HG03135 (cell line): ENCODE results near the gene GPR176.

ENCODE experiments used
- ATAC-seq: cut with Tn5 transposase; IDR thresholded peaks from one replicate; pipeline ENCODE4 v1.9.1; 2021; ENCODE audit warnings: mild to moderate bottlenecking, moderate library complexity; ENCODE audit not compliant: unreplicated experiment

GPR176 gene

GRCh38 chr15:39919748-39920509, at the start of gene GPR176:
GPR176 (minus strand) TSS chr15:39920266; CDS start chr15:39920026, 240 bp downstream.
- ATAC-seq: peak; percentile 11

DNA sequence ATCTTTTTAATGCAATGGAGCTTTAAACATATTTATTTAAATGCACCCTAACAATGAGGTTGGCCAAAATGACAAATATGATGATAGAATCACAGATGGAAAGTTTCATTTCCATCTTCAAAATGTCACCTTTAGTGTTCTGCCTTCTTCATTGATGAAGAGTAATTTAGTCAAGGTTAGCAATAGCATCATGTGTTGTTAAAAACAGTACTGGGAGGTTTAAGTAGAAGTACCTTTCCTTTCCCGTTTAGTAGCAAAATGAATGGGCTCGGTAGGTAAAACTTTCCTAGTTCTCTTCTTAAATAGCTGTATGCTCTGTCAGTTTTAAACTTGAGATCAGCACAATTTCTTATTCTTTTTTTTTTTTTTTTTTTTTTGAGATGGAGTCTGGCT, 48.9 kb upstream of the GPR176 start:
- no peak for ATAC-seq

DNA sequence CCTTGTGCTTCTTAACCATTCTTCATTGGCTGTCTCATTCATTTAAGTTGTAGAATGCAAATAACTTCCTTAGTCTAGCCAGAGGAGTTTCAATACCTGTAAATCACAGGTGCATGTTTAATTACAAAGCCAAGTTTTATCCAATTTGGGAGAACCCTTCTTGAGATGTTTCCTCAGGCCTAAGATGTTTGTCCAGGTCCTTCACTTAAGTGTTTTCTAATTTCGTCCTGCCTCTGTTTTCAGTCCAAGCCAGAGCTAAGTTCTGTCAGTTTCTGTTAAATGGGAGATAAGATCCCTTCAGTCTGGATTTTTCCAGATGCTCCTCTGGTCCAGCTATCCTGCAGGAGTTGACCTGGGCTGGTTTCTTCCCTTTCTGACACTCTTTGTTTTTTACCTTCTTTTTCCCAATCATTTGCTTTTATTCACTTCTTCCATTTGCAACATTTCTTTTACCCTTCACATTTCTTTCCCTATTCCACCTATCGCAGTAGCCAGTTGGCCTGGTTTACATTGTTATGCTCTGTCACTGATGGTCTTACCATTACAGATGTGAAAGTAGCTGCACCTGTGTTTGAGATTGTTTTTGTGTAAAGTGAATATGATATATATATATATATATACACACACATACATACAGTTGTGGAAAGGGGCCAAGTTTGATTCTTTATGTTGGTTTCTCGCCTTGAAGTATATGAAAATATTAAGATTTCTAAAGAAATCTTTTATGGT, 48.4 kb upstream of the GPR176 start:
- no peak for ATAC-seq

- no peak for ATAC-seq
These were observed 46.5 kb upstream of the GPR176 start for GRCh38 chr15:39966521-39966920.

DNA sequence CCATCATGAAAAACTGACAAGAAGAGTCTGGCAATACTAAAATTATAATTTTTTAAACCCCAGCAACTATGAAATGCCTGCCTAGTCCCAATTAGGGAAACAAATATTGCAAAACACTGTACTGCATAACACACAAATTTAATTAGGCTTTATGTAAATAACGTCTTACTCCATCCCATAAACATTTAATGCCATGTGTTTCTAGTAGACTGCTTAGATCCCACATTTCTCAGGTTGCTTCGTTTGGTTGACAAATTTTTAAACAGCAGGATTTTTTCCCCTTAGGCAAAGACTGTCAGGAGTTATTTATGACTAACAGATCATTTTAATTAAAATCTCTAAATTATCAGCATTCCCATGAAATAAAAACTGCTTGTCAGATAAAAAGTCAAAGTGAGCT, 43.7 kb upstream of the GPR176 start:
- no peak for ATAC-seq

DNA sequence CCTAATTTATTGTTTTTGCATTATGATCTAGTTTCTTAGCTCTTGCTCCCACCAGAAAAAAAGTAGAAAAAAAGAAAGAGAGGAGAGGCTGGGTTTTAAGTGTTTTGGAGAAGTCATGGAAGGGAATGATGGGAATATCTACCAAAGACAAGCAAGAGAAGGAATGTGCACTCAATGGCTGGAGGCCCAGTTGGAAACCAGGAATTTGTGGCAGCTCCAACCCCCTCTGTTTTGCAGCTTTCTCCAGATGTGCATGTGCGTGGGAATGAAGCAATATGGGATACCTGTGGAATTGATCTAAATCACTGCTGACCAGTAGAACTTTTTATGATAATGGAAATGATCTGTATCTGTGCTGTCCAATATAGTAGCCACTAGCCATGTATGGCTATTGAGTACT, 41.0 kb upstream of the GPR176 start:
- ATAC-seq: no peak

DNA sequence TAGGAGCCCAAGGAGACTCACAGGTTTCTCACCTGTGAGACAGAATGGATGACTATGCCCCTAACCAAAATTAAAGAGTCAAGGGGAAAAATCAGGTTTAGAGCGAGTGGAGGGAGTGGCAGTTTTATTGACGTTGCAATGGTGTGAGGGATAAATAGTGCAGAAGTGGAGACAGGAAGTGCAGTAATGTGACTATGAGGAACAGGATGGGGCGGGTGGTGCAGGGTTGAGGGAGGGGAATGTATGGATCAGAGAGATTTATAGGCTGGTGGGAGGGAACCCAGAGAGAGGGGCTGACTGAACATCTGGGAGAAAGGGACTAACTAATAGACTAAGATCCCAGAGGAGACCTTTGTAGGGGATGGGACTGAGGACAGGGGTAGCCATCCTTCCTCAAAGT, 40.3 kb upstream of the GPR176 start:
- no peak for ATAC-seq

DNA sequence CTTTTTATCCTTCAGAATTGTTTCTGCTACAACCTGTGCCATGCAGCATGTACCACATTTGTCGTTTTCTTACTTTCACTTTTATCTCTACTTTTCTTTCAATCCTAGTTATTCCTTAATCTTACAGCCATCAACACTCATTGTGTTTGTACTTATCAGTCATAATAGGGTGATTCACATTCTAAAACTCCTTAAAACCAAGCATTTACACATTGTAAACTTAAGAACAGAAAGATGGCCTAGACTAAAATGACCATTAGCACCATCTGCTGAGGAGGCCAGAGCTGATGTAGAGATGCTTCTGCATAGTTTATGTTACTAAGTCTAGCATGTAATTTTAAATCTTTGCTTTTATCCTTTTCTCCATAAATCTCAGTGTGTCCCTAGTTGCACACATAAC, 39.3 kb upstream of the GPR176 start:
- no peak for ATAC-seq

- ATAC-seq: no peak
These were observed 37.4 kb upstream of the GPR176 start for GRCh38 chr15:39957481-39957880.

GRCh38 chr15:39953521-39953920, 33.5 kb upstream of the GPR176 start:
- no peak for ATAC-seq

- no peak for ATAC-seq
These were observed 31.5 kb upstream of the GPR176 start for GRCh38 chr15:39951561-39951960.

DNA sequence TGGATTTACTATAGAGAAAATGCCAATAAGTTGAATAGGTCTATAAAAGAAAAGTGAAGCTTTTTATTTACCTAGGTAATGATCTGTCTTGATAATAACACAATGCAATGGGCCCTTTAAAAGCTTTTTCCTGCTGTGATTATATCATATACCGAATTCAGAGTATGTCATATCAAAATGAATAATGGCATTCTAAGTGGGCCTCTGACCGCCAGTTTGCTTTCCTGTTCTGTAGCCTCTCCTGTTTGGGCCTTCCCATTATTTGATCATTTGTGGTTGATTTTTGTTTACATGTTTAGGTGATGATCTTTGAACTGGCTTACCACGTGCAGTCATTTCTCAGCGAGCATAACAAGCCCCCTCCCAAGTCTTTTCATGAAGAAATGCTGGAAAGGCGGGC, 28.8 kb upstream of the GPR176 start:
- no peak for ATAC-seq

DNA sequence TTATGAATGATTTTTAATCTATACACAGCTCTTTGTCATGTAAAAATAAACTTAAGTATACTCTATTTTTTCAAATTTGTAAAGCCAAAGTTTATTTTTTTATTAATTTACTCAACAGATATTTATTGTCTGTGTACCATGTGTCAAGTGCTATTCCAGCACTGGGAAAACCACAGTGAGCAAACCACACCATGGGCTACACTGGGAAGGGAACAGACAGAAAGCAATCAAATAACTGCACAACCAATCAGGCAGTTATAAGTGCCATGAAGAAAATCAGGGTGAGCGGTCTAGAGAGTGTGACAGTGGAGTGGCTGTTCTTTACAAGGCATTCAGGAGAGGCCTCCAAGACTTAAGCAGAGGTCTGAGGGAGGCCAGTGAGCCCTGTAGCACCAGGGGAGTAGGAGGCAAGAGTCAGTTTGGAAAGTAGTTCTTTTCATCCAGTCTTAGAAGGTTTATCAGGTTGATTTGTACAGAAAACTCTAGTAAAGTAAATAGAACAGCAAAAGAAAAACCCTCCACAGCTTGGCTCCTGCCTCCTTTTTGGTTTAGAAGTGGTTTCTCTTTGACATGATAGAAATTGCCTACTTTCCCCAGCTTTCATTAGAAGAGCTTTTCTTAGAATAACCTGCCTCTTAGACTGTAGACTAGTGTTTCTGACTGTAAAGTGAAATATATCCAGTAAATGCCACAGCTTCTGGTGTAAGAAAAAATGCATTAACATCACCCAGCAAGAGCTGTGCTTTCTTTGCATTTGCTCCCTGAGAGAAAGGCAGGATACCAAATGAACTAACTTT, 27.5 kb upstream of the GPR176 start:
- no peak for ATAC-seq

DNA sequence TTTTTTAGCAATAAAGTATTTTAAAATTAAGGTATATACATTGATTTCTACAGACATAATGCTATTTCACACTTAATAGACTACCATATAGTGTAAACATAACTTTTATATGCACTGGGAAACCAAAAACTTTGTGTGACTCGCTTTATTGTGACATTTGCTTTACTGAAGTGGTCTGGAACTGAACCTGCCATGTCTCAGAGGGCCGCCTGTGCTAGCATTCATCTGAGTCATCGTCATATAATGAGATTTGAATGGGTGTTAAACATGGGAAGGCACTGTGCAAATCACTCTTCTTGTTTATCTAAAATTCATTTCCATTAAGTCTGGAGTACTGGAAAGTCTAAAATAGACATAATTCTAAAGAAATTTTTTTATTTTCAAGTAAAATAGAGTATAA, 26.8 kb upstream of the GPR176 start:
- no peak for ATAC-seq

- no peak for ATAC-seq
These were observed 24.7 kb upstream of the GPR176 start for GRCh38 chr15:39944726-39945125.

DNA sequence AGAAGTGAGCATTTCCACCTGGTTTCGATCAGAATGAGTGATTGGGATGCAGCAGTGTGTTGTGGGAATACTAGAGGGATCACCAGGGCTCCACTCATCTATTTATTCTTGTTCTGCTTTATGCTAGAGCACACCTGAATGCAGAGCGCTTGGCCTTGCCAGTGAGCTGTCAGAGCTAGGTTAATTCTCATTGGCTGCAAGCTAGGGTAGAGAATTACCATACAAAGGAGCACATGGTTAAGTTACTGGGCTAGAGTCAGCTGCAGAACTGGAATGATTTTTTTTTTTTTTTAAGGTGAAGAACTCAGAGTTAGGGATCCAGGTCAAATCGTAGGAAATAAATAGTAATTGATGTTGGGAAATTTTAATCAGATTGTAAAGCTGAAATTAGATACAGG, 22.7 kb upstream of the GPR176 start:
- ATAC-seq: no peak

DNA sequence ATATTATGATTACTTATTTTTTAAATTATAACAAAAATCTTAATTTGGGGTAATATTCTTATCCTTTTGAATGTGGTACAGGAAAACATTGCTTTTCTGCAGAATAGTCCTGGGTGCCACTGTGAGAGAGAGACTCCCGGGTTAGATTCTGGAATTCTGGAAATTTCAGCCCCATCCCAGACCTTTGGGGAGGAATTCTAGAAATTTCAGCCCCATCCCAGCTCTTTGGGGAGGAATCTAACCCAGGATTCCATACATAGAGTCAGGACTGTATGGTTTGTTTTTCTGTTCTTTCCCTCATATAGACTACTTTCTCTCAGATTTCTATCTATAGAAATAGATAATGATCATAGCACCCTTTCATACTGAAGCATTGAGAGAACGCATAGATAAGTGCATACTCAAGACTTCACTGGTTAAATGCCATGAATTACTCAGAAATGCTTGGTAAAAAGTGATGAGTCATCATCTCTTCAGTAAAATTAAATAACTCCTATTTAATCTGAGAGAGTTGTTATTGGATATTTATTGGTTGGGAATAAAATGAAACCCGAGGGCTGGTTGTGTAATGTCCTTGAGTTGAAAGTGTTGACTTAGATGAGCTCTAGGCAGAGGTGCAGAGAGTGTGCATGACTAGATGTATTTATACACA, 22.2 kb upstream of the GPR176 start:
- ATAC-seq: no peak

- ATAC-seq: no peak
These were observed 19.7 kb upstream of the GPR176 start for GRCh38 chr15:39939487-39940452.

GRCh38 chr15:39937696-39938095, 17.6 kb upstream of the GPR176 start:
- no peak for ATAC-seq

- no peak for ATAC-seq
These were observed 16.6 kb upstream of the GPR176 start for GRCh38 chr15:39936681-39937080.
